Measurements from ENCODE around the gene OLIG2.

GRCh38 chr21:33063907-33064622 lies 38.3 kb downstream of the OLIG2 start:
- TF ChIP-seq CTCF (IDR thresholded peaks at IDR 0.05) (no peak), POLR2A (IDR thresholded peaks at IDR 0.05) (no peak)
